Measurements from ENCODE around the gene KLK12.

GRCh38 chr19:51043497-51043896 is 8.7 kb upstream of the KLK12 start:
- TF ChIP-seq CTCF (IDR thresholded peaks at IDR 0.05) (no peak), POLR2A (IDR thresholded peaks at IDR 0.05) (no peak)
